ENCODE measurements around the gene CRLF3.
"Not testable (repeated sequence)": the region's sequence is repeated elsewhere in the genome, so short reads cannot be mapped to it uniquely, and the experiment has no call there.

Gene CRLF3, protein sequence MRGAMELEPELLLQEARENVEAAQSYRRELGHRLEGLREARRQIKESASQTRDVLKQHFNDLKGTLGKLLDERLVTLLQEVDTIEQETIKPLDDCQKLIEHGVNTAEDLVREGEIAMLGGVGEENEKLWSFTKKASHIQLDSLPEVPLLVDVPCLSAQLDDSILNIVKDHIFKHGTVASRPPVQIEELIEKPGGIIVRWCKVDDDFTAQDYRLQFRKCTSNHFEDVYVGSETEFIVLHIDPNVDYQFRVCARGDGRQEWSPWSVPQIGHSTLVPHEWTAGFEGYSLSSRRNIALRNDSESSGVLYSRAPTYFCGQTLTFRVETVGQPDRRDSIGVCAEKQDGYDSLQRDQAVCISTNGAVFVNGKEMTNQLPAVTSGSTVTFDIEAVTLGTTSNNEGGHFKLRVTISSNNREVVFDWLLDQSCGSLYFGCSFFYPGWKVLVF

GRCh38 chr17:30824356-30825145, at the start of gene CRLF3:
Gene CRLF3 (minus strand): TSS chr17:30824692. CDS start chr17:30824651, 41 bp downstream.
- DNase-seq, result peak; percentile 89 to 91

GRCh38 chr17:30869005-30869404, 44.5 kb upstream of the CRLF3 start:
- no peak for DNase-seq

- no peak for DNase-seq
Observed at GRCh38 chr17:30864636-30865035, 40.1 kb upstream of the CRLF3 start.

DNA sequence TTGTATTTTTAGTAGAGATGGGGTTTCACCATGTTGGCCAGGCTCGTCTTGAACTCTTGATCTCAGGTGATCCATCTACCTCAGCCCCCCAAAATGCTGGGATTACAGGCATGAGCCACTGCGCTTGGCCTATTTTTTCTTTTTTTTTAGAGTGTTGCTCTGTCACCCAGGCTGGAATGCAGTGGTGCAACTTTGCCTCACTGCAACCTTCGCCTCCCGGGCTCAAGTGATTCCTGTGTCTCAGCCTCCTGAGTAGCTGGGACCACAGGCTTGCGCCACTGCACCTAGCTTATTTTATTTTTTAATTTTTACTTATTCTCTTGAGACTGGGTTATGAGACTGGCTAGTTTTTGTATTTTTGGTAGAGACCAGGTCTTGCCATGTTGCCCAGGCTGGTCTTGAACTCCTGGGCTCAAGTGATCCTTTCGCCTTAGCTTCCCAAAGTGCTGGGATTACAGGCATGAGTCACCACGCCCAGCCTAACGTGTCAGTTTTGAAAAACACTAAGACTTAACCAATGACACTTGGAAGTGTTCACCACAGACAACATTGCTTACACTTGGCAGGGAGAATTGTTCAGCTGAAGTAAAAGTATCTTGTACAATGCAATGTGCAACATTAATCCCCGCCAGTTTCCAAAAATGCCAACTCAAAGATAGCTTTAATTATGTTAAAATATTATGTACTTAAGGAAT, 34.2 kb upstream of the CRLF3 start:
- no peak for DNase-seq

- no peak for DNase-seq
Observed at GRCh38 chr17:30854146-30854545, 29.7 kb upstream of the CRLF3 start.

GRCh38 chr17:30848021-30848420, 23.5 kb upstream of the CRLF3 start:
- no peak for DNase-seq

GRCh38 chr17:30840771-30841170, 16.3 kb upstream of the CRLF3 start:
- DNase-seq, result no peak

DNA sequence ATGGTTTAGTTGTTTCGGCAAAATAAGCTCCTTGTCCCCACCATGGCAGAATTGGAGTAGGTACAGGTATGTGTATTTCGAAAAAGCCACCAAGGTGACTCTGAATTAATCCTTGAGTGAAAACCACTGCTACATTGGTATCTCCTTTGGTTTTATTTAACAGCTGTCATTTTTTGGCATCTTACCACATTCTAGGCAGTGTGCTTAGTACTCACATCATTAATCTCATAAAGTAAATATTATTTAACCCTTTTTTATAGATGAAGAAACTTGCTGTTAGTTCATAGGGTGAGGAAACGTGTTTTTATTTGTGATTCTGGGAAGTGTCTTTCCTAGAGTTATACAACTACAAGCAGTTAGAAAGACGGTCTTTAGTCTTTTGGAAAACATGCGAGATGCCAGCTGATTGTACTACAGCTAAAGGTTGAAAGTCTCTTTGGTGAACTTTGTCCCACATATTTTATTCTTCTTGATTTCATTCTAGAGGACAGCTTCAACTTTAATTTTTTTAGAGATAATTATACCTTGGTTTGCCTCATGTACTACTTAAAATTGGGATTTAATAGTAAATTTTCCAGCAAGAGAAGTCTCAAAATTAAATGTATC, 13.8 kb upstream of the CRLF3 start:
- DNase-seq, result no peak

DNA sequence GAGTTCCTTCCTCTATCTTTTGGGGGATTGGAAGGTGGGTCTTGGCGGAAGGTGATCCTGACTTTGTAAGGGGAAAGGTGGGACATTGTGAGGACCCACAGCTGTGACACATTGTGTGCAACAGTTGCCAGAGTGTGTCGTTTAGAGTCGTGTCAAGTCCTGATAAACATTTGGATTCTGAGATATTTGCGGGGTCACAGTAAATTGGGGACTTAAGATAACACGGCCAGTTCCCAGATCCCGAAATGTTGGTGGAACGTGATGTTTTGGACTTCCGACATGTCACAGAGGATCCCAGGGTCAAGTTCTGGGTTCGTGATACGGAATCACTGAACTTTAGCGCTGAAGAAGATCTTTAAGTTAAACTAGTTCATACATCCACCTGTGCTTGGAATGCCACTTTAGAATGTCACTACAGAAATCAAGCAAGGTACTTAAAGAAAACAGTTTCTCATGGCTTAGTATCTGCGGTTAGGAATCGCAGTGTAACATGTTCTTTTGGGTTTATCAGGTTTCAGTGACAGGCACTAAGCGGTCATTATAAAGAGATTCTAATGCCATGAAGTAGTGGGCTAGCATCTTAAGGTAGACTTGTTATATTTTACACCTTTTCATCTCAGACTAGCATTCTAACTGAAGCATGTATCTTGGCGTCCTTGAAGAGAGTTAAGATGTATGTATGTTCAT, 8.1 kb upstream of the CRLF3 start:
- no peak for DNase-seq

DNA sequence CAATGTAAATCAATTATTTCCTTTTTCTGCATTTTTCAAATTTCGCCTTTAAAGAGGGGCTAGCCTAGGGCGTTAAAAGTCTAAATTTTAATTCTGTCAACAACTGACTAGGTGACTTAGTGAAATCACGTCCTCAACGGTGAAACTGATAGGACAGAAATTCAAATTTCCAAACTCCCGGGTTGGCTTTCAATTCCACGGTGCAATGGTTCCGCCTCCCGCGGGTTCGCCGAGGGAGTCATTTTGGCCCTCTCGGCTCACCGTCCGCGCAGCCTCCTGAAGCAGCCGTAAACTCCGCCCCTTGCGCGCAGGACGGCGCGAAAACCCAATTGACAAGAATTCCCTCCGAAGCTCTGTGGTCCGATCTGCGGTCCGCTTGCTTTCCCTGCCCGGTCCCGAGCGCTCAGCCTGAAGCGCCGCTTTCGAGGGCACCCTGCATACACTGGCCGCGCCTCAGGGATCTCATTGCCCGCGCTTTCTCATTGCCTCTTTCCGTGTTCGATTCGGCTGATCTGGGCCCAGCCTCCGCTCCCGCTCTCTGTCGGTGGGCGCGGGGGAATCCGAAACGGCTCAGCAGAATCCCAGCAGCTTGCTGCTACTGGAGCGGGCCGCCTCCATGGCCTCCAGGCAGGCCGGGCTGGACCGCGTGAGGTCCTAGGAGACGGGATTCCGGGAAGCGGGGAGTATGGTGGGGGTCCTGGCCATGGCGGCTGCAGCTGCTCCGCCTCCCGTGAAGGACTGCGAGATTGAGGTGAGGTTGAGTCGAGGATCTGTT, 7.4 kb upstream of the CRLF3 start, which contains the start of gene ATAD5:
Gene ATAD5, plus strand, starts transcription at position 304 of the 775 bp plus-strand sequence. Its CDS starts 382 bp downstream, at position 686.
- peak; percentile 90 to 92 for DNase-seq

GRCh38 chr17:30831257-30831656, 6.8 kb upstream of the CRLF3 start:
- DNase-seq, result no peak

DNA sequence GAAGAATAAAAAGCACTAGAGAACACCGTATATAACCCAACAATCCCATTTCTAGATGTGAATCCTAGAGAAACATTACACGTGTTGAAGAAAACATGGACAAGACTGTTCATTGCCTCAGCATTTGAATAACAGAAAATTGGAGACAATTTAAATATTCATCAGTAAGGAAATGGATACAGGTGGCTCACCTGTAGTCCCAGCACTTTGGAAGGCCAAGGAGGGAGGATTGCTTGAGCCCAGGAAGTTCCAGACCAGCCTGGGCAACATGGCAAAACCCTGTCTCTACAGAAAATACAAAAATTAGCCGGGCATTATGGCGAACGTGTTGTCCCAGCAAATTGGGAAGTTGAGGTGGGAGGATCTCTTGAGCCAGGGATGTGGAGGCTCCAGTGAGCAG, 4.5 kb upstream of the CRLF3 start:
- DNase-seq, result no peak

GRCh38 chr17:30827082-30827481, 2.6 kb upstream of the CRLF3 start:
- no peak for DNase-seq

DNA sequence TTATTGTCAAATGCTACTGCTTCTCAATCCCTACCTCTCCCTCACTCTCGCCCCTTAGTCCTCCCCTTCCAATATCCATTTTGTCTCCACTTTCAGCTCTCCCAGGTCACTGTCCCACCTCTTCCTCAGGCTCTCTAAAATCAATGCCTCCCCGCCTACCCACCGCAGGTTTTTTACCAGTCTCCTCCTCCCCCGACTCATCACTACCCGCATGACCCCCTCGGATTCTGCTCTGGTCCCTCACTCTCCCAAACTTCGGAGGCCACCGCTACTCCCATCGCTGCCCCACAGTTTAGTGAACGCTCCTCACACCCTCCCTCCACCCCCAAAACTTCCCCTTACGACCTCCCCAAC, 513 bp downstream of the CRLF3 start:
- DNase-seq, result peak; percentile 43 to 50

DNA sequence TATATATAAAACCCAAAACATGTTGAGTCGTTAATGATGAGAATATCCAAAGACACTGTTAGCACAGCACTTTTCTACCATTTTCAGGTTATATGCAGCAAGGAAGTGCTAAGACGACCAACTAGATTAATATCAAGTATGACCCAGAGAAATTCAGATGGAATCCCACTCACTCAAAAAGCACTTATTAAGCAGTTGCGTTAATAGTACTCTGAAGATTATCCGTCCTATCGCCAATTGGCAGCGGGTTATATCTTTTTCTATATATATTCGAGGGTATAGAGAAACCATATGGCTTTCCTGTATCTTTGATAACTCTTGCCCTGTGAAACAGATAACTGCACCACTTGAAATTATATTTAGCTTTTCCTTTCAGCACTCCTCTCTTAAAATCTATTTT, 1.1 kb downstream of the CRLF3 start:
- no peak for DNase-seq

- peak in 1 of 2 donors; percentile 13 for DNase-seq
Observed at GRCh38 chr17:30822919-30823318, 1.6 kb downstream of the CRLF3 start.

GRCh38 chr17:30821871-30822723, 2.4 kb downstream of the CRLF3 start:
- DNase-seq, result no peak

DNA sequence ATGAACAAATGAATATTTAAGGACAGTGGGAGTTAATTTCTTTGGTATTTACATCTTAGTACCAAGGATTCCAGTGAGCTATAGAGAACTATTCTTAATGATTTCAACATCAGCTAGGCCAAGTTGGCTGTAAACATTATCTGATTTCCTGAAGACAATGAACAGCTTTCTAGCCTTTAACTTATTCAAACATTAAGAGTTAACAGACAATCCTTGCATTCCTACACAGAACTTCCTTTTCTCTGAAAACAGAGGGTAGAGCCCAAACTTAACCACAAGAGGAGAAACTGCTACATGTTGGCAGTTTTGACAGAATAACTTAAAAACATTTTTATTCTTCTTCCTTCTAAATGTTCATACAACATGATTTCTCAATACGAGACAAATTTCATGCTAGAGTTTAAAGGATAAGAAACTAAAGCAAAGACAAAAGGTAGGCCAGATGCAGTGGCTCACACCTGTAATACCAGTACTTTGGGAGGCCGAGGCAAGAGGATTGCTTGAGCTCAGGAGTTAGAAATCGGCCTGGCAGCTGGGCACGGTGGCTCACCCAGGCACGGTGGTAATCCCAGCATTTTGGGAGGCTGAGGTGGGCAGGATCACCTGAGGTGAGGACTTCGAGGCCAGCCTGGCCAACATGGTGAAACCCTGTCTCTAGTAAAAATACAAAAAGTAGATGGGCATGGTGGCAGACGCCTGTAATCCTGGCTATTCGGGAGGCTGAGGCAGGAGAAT, 4.4 kb downstream of the CRLF3 start:
- DNase-seq, result no peak

DNA sequence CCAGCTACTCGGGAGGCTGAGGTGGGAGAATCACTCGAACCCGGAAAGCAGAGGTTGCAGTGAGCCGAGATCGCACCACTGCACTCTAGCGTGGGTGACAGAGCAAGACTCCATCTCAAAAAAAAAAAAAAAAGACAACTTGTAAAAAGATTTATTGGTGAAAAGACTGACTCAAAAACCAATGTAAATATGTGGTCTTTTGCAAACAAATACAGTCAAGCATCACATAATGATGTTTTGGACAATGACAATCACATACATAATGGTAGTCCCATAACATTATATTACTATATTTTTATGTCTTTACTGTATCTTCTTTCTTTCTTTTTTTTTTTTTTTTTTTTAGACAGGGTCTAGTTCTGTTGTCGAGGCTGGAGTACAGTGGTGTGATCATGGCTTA, 8.3 kb downstream of the CRLF3 start:
- no peak for DNase-seq

- DNase-seq, result not testable (repeated sequence)
Observed at GRCh38 chr17:30814860-30815259, 9.6 kb downstream of the CRLF3 start.
